Activated T-helper 17 cell treated with anti-CD3 and anti-CD28 coated beads, Interleukin-2, amount 50 U/mL, for 72 hours (primary cell): Measurements from ENCODE around the gene GAS1. TPM values are rescaled to one million over a fixed set of nuclear protein-coding genes. Genes with fewer than 3 reads are reported as not detected.

Source experiments
- ATAC-seq: fragments of 150-1000 bp; cut with Tn5 transposase; replicated peaks from 2 replicates; pipeline ENCODE4 v1.10.0; 2021; ENCODE audit warnings: mild to moderate bottlenecking, moderate library complexity
- H3K27ac Mint-ChIP-seq: one replicate; pipeline ENCODE4 v1.8.0; 2022; ENCODE audit warnings: mixed read lengths
- H3K27me3 Mint-ChIP-seq: one replicate; pipeline ENCODE4 v1.8.0; 2022; ENCODE audit warnings: mixed read lengths
- H3K36me3 Mint-ChIP-seq: one replicate; pipeline ENCODE4 v1.8.0; 2022; ENCODE audit warnings: low read depth, mild to moderate bottlenecking, mixed read lengths
- H3K4me1 Mint-ChIP-seq: one replicate; pipeline ENCODE4 v1.8.0; 2022; ENCODE audit warnings: mixed read lengths
- H3K4me3 Mint-ChIP-seq: one replicate; pipeline ENCODE4 v1.8.0; 2022; ENCODE audit warnings: mild to moderate bottlenecking, mixed read lengths
- H3K9me3 Mint-ChIP-seq: one replicate; pipeline ENCODE4 v1.8.0; 2022; ENCODE audit warnings: mixed read lengths
- total RNA-seq, 2 donors: library from RNA; stranded (reverse); gene quantifications; one replicate each; pipeline ENCODE4 v1.2.3, GENCODE V29; 2022

GAS1 gene, protein sequence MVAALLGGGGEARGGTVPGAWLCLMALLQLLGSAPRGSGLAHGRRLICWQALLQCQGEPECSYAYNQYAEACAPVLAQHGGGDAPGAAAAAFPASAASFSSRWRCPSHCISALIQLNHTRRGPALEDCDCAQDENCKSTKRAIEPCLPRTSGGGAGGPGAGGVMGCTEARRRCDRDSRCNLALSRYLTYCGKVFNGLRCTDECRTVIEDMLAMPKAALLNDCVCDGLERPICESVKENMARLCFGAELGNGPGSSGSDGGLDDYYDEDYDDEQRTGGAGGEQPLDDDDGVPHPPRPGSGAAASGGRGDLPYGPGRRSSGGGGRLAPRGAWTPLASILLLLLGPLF
- under 1 TPM in 1 of 2 donors, not detected in 1; 0.28 TPM for total RNA-seq

DNA sequence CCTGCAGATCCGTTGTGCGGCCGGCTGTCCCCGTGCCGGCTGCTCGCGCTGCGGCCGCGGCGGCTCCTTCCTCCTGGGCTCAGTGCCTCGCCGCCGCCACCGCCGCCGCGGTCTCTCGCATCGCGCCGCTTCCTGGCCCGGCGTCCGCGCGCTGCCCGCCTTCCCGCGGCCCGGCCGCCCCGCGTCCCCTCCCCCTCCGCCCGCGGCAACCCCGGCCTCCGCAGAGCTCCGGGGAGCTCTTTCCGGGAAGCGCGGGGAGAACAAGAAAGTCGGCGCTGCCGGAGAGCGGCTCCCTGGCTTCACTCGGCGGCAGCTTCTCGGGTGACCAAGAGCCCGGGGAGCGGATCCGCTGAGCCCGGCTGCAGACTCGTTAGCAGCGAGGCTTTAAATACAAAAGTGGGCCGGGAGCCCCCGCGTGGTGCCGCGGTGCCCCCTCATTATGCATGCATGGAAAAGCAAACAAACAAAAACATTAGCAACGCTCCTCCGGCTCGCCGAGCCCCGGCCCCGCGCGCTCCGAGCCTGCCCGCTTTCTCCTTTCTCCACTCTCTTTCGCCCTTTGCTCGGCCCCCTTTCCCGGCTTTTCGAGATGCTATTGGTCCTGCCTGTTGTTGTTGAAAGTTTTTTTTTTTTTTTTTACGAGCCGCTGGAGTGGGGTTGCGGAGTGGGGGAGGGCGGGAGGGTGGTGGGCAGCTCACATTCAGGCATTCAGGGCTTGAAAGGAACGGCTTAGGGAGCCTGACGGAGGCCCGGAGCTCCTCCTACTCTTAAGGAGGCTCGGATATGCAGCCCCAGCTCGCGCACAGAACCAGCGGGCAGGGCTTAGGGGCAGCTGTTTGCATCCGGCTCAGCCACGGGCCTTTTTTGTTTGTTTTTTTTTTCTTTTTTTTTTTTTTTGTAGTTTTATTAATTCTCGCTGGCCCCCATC lies at the start of gene GAS1:
Gene GAS1 (minus strand): TSS at position 361 of the 928 bp plus-strand sequence. CDS start 727 bp downstream, outside the sequence.
- Mint-ChIP-seq H3K27me3 (peaks cover 22% of the 10 kb centered on the region), H3K36me3 (no peaks in the 10 kb centered on the region), H3K4me3 (peak within 1 kb of the TSS; percentile 82), H3K4me1 (no peaks in the 10 kb centered on the region), H3K9me3 (no peaks in the 10 kb centered on the region), H3K27ac (no peak within 1 kb of the TSS)
- ATAC-seq, result peak; percentile 81

DNA sequence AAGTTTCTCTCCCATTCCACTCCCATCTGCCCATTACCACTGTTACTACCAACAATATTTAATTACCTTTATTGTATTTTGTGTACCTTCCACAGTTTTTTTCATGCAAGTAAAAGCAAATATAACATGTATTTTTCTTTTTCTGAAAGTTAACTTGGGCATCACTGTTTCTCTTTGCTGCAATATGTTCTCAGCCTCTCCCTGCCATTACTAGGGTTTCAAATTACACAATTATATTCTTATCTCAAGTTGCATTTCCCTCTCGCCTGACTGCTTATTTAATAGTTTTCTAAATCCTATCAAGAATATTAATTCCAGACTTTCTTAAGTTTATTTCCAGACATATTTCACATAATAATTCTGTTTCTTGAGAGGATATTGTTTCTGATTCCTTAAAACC lies 46.9 kb upstream of the GAS1 start:
- Mint-ChIP-seq H3K27ac (no peak overlapping the region), H3K4me1 (no peaks in the 10 kb centered on the region), H3K9me3 (no peaks in the 10 kb centered on the region), H3K36me3 (no peaks in the 10 kb centered on the region), H3K4me3 (no peak overlapping the region), H3K27me3 (peaks cover 7% of the 10 kb centered on the region)
- ATAC-seq, result no peak

DNA sequence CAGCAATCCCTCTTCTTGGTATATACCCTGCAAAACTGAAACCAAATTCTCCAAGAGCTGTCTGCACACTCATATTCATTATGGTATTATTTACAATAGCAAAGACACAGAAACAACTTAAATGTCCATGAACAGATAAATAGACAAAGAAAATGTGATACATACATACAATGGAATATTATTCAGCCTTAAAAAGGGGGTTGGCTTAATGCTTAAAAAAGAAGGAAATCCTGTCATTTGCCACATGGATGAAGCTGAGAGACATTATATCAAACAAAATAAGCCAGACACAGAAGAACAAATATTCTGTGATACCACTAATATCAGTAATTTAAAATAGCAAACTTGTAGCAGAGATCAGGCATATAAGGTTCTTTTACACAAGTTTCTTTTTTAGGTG lies 46.5 kb upstream of the GAS1 start:
- Mint-ChIP-seq H3K4me1 (no peaks in the 10 kb centered on the region), H3K36me3 (no peaks in the 10 kb centered on the region), H3K4me3 (no peak overlapping the region), H3K9me3 (no peaks in the 10 kb centered on the region), H3K27ac (no peak overlapping the region), H3K27me3 (peaks cover 7% of the 10 kb centered on the region)
- no peak for ATAC-seq

DNA sequence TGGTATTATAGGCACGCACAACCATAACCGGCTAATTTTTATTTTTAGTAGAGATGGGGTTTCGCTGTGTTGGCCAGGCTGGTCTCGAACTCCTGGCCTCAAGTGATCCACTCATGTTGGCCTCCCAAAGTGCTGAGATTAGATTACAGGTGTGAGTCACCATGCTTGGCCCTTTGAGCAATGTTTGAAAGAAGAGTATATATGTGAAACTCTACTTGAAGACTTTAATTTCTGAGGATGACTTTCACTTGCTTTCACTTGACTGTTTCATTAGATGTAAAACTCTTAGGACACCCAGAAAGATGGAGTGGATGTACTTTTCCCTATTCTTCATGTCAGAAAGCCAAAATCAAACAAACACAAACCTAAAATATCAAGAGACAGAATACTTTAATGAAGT lies 43.8 kb upstream of the GAS1 start:
- Mint-ChIP-seq H3K36me3 (no peaks in the 10 kb centered on the region), H3K9me3 (no peaks in the 10 kb centered on the region), H3K27ac (no peak overlapping the region), H3K4me1 (no peaks in the 10 kb centered on the region), H3K4me3 (no peak overlapping the region), H3K27me3 (peaks cover 7% of the 10 kb centered on the region)
- ATAC-seq, result no peak

DNA sequence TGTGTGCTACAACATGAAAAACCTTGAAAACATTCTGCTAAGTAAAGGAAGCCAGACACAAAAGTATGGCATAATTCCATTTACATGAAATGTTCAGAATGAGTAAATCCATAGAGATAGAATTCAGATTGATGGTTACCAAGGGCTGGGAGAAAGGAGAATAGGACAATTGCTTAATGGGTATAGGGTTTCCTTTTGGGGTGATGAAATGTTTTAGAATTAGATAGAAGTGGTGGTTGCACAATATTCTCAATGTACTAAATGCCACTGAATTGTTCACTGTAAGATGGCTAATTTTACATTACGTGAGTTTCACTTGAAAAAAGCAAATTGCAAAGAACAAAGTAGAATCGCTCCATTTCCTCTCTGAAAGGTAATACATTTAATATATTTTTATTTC lies 43.0 kb upstream of the GAS1 start:
- Mint-ChIP-seq H3K36me3 (no peaks in the 10 kb centered on the region), H3K27ac (no peak overlapping the region), H3K27me3 (peaks cover 7% of the 10 kb centered on the region), H3K9me3 (no peaks in the 10 kb centered on the region), H3K4me3 (no peak overlapping the region), H3K4me1 (no peaks in the 10 kb centered on the region)
- no peak for ATAC-seq

DNA sequence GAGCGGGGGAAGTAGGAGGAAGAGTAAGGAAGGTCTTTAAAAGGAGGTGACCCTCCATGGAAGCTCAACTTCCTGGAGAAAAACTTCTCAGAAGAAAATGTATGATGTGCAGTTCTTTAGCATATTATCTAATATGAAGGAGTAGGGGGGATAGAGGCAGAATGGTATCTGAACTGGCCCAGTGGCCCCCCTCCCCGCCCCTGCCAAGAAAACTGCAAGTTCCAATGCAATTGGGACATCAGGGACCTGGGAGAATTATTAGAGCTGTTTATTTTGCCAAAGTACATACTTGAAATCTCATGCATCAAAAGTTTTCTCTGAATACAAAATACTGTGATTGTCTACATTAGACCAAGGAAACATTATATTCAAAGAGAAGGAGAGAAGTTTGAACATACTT lies 40.6 kb upstream of the GAS1 start:
- Mint-ChIP-seq H3K36me3 (no peaks in the 10 kb centered on the region), H3K4me3 (no peak overlapping the region), H3K4me1 (no peaks in the 10 kb centered on the region), H3K27me3 (peaks cover 3% of the 10 kb centered on the region), H3K9me3 (no peaks in the 10 kb centered on the region), H3K27ac (no peak overlapping the region)
- ATAC-seq, result no peak

DNA sequence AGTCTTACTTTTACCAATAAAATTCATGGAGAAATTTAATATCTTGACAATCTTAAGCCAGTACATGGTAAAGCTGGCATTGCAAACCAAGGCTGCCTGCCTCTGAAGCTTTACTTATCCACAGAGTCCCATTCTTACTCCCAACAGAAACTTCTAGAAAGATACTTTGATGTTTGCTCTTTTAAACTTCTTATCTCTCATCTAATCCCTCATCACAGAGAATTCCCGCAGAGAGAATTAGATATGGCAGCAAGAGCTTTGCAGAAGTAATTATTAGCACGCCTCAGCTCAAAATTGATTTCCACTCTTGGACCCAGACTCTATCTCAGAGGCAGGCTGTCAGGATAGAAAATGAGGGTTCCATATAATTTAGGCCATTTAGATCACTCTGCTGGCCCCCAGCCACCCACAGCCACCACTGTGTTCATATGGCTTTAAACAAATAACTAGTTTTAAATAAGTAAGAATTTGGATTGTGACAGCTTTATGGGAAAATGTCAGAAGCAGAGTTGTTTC lies 37.9 kb upstream of the GAS1 start:
- no peak for ATAC-seq
- no peaks in the 10 kb centered on the region for H3K4me1 Mint-ChIP-seq

DNA sequence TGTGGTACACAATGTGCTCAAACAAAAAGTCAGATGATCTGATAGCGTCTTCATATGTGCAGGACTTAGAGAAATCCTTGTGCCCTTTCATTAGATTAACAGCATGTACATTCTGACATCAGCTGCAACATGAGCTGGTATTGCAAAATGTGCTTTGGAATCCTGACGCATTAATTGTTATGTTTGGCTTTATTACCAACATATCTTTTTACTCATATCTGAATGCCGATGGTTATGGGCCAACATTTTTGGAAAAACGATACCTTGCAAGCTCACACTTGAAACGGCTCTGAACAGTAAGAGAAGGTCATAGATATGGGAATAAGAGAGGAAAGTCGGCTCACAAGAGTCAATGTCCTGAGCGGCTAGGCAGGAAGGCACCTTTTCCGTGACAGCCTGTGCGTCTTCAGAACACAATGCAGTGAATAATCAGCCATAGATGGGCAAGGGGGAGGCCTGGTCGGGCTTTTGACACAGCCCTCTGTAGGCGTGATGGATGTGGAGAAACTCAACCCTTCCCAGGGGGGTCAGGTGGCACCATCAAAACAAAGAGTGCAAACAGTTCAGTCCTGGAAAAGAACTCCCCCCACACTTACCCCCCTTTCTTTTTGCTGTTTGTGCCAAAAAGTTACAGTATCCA lies 36.4 kb upstream of the GAS1 start:
- Mint-ChIP-seq H3K9me3 (no peaks in the 10 kb centered on the region), H3K4me3 (no peak overlapping the region), H3K27me3 (peaks cover 14% of the 10 kb centered on the region), H3K27ac (no peak overlapping the region), H3K4me1 (no peaks in the 10 kb centered on the region), H3K36me3 (no peaks in the 10 kb centered on the region)
- no peak for ATAC-seq

More for the DNA sequence above, 37.9 kb upstream of the GAS1 start:
- no peak overlapping the region for H3K27ac Mint-ChIP-seq
- no peaks in the 10 kb centered on the region for H3K36me3 Mint-ChIP-seq
- peaks cover 8% of the 10 kb centered on the region for H3K27me3 Mint-ChIP-seq
- no peak overlapping the region for H3K4me3 Mint-ChIP-seq
- no peaks in the 10 kb centered on the region for H3K9me3 Mint-ChIP-seq

DNA sequence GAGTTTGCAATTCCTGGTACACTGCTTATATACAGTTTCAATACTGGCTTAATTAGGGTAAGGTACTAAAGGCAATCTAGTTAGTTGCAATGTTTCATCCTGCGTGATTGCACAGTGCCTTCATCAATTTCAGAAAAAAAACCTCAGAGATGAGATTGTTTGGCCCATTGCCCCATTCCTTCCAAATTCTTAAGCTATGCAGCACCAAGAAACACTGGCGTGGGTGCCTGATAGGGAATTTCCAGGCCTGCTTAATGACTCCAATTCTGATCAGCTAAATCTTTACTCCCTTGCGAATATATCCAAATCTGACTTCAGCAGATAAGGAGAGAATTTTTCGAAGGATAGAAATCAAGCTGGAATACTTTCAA lies 35.9 kb upstream of the GAS1 start:
- Mint-ChIP-seq H3K9me3 (no peaks in the 10 kb centered on the region), H3K27ac (no peak overlapping the region), H3K4me3 (no peak overlapping the region), H3K36me3 (no peaks in the 10 kb centered on the region), H3K27me3 (peaks cover 17% of the 10 kb centered on the region), H3K4me1 (no peaks in the 10 kb centered on the region)
- no peak for ATAC-seq

DNA sequence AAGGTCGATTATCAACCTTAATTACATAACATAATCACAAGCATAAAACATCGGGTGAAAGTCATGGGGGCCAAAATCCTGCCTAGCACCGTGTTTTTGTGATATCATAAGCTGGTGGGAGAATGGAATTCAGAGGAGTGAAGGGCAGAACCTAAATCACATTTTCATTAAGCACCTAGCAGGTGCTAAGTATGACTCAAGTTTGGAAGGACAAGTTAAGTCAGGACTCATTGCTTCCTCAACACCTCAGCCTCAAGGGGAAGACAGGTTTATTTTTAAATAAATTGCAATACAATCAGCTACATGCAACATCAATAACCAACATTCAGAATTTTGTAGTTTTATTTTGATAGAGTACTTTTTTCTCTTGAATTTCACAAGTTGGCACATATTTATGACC lies 33.5 kb upstream of the GAS1 start:
- no peaks in the 10 kb centered on the region for H3K9me3 Mint-ChIP-seq
- no peak overlapping the region for H3K27ac Mint-ChIP-seq
- no peaks in the 10 kb centered on the region for H3K4me1 Mint-ChIP-seq
- ATAC-seq, result no peak
- H3K36me3 Mint-ChIP-seq, result no peaks in the 10 kb centered on the region
- no peak overlapping the region for H3K4me3 Mint-ChIP-seq
- peaks cover 25% of the 10 kb centered on the region for H3K27me3 Mint-ChIP-seq

DNA sequence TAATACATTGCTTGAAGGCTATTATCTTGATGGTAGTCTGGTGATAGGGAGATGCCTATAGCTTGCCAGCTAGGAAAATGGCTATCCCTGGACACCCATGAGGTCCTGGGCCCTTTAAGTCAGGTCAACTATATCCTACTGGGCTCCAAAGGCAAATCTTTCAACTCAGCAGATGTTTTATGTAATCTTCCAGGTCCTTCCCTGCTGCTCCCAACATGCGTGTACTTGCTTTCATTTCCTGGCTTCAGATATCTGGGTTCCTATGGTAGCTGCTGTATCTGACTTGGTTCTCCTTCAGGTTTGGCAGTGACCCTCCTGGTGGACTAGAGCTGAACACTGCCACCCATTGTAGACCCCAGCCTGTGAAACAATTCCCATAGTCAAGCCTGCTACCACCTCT lies 32.4 kb upstream of the GAS1 start:
- H3K4me1 Mint-ChIP-seq, result no peaks in the 10 kb centered on the region
- H3K27ac Mint-ChIP-seq, result no peak overlapping the region
- H3K27me3 Mint-ChIP-seq, result peaks cover 25% of the 10 kb centered on the region
- no peak for ATAC-seq
- no peaks in the 10 kb centered on the region for H3K9me3 Mint-ChIP-seq
- H3K4me3 Mint-ChIP-seq, result no peak overlapping the region
- H3K36me3 Mint-ChIP-seq, result no peaks in the 10 kb centered on the region

DNA sequence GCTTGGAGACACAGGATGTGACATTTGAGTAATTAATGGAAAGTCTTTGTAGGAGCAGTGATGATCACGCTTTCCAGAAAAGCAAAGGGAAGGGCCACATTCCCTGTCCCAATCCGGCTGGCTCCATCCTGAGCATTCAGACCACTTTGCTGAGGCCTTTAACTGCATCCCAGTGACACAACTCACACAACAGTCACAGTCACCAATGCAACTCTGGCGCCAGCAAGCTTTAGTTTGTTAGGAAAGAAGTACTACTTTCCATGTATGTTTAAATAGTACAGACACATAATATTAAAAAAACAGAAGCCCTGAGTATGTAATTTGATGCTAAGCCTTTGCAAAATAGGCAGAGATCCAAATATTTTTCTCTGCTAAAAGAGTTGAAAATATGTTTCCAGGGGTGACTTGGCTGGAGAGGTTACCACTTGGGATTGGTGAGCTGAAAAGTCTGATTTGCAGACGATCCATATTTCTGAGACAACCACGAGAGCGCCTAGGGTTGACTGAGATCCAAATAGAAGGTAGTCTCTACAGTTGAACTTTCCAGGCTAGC lies 31.7 kb upstream of the GAS1 start:
- Mint-ChIP-seq H3K9me3 (no peaks in the 10 kb centered on the region), H3K27me3 (peaks cover 26% of the 10 kb centered on the region), H3K4me3 (no peak overlapping the region), H3K4me1 (no peaks in the 10 kb centered on the region), H3K27ac (no peak overlapping the region), H3K36me3 (no peaks in the 10 kb centered on the region)
- ATAC-seq, result no peak

DNA sequence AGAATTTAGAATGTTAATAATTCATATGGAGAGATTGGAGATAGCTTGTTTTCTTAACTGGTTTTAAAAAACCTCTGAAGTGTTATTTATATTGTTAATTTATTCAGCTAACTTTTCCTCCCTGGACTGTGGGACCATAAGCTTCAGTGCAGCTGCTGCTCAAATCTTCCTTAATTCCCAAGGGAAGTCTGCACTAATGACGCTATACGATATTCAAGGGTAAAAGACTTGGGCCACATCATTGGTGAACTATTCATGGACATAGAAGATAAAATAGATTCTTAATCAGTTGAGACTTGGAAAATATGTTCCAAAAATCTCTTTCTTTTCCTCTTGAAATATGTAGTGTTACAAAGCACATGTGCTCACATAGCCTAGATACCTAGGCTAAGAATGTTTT lies 31.1 kb upstream of the GAS1 start:
- ATAC-seq, result no peak
- Mint-ChIP-seq H3K36me3 (no peaks in the 10 kb centered on the region), H3K4me3 (no peak overlapping the region), H3K4me1 (no peaks in the 10 kb centered on the region), H3K9me3 (no peaks in the 10 kb centered on the region), H3K27me3 (peaks cover 32% of the 10 kb centered on the region), H3K27ac (no peak overlapping the region)

DNA sequence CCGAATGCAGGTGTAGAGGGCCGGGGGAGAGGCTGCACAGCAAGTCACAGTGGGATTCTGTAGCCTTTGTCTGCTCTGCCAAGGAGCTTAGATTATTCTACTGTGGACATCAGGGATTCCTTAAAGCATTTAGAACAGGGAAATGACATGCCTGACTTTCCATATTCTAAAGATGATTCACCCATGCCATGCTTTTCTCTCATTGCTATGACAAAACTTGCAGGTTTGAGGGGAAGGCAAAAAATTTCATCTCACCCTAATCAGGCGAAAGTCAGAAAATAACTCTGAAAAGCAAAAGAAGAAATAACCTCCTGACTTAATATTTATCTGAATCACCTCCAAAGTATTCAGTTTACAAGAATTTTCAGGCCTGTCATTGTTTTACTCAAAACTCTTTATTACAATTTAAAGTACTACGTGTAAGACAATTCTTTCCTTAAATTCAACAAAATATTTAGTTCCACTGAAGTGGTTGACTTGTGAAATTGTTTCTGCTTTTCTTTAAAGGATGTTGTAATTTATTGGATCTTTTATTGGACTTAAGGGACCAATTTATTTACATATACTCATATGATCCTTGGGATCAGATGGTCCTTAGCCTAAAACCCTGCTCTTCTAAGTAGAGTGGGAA lies 30.0 kb upstream of the GAS1 start:
- no peak for ATAC-seq
- Mint-ChIP-seq H3K4me3 (no peak overlapping the region), H3K36me3 (no peaks in the 10 kb centered on the region), H3K4me1 (no peaks in the 10 kb centered on the region), H3K27ac (no peak overlapping the region), H3K9me3 (no peaks in the 10 kb centered on the region), H3K27me3 (peaks cover 36% of the 10 kb centered on the region)
